DND-41 (cell line): ENCODE measurements around the gene AP2A2.
"Not testable (repeated sequence)": the region's sequence is repeated elsewhere in the genome, so short reads cannot be mapped to it uniquely, and the experiment has no call there.

ENCODE experiments used
- ATAC-seq: fragments of 200-7000 bp; cut with Tn5 transposase; 3 replicates; pipeline ENCODE4 v1.9.1; 2021; ENCODE audit warnings: low read depth; ENCODE audit not compliant: insufficient read depth
- DNase-seq: peaks from one replicate; pipeline ENCODE4 v3.0.0-alpha.2; 2020
- H2AFZ ChIP-seq: 2 replicates; pipeline ENCODE4 v1.6.0; 2012; ENCODE audit warnings: low read depth, low read length
- H3K27ac ChIP-seq: 2 replicates; pipeline ENCODE4 v1.5.1; 2012; ENCODE audit warnings: low read length, inconsistent platforms
- H3K27me3 ChIP-seq: fragments of 200-600 bp; sonication (generic); 2 replicates; pipeline ENCODE4 v1.6.0; 2012; ENCODE audit warnings: low read length, mild to moderate bottlenecking, inconsistent platforms; ENCODE audit not compliant: insufficient read depth, poor library complexity
- H3K36me3 ChIP-seq: 2 replicates; pipeline ENCODE4 v1.5.1; 2012; ENCODE audit warnings: low read length, inconsistent platforms; ENCODE audit not compliant: insufficient read depth
- H3K4me1 ChIP-seq: 2 replicates; pipeline ENCODE4 v1.5.1; 2012; ENCODE audit warnings: mild to moderate bottlenecking, low read length; ENCODE audit not compliant: insufficient read depth
- H3K4me2 ChIP-seq: 2 replicates; pipeline ENCODE4 v1.6.0; 2012; ENCODE audit warnings: mild to moderate bottlenecking, moderate library complexity, low read length, inconsistent platforms; ENCODE audit not compliant: insufficient read depth
- H3K4me3 ChIP-seq, 2 experiments: fragments of 200-600 bp in 1 of 2; shearing (Covaris generic) in 1 of 2; 2 replicates each; pipeline ENCODE4 v1.5.1; 2012 to 2016; ENCODE audit warnings: inconsistent platforms in 2 of 2, low read length in 2 of 2, mild to moderate bottlenecking in 2 of 2, low read depth in 1 of 2, moderate library complexity in 1 of 2
- H3K79me2 ChIP-seq: 2 replicates; pipeline ENCODE4 v1.6.0; 2012; ENCODE audit warnings: low read length, inconsistent platforms; ENCODE audit not compliant: insufficient read depth
- H3K9ac ChIP-seq: 2 replicates; pipeline ENCODE4 v1.6.0; 2012; ENCODE audit warnings: low read depth, mild to moderate bottlenecking, inconsistent platforms, low read length, moderate library complexity
- H3K9me3 ChIP-seq: 2 replicates; pipeline ENCODE4 v1.5.1; 2012; ENCODE audit warnings: low read length, moderate library complexity, mild to moderate bottlenecking, inconsistent platforms; ENCODE audit not compliant: insufficient read depth, severe bottlenecking
- H4K20me1 ChIP-seq: 2 replicates; pipeline ENCODE4 v1.6.0; 2012; ENCODE audit warnings: low read length; ENCODE audit not compliant: insufficient read depth
- EZH2 ChIP-seq: IDR thresholded peaks from 3 replicates; pipeline ENCODE4 v1.6.1; 2012; ENCODE audit warnings: borderline replicate concordance, low read depth, mild to moderate bottlenecking, moderate library complexity, low read length, inconsistent platforms; ENCODE audit not compliant: severe bottlenecking
- TF ChIP-seq, protein P1 (sequence below): IDR thresholded peaks from 2 replicates; pipeline ENCODE4 v1.5.1; 2012; ENCODE audit warnings: borderline replicate concordance, low read length, moderate library complexity, mild to moderate bottlenecking; ENCODE audit not compliant: poor library complexity, severe bottlenecking; ENCODE audit errors: extremely low read depth

The AP2A2 gene

DNA sequence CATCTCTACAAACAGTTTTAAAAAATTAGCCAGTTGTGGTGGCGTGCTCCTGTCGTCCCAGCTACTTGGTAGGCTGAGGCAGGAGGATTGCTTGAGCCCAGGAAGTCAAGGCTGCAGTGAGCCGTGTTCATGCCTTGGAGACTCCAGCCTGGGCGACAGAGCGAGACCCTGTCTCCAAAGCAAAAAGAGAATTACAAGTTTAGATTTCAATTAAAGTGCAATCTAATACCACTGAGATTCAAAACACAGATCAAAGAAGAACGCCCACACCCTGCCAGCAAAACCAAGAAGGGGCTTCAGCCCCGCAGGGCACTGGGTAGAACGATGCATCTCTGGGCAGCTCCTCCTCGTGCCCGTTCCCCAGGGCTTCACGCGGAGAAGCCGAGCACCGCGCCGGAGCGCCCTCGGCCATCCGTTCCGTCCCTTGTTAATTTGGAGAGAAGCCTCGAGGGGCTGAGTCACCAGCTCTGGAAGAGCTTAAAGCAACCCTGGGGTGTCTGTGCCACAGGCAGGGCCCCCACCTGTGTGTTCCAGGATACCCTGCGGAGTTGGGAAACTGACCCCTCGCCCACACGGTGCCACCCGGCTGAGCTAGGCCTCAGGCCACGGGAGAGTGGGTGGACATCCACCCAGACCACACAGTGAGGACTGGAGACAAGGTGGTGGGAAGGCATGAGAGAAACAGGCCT is 47.0 kb downstream of the AP2A2 start:
- Histone ChIP-seq H4K20me1 (peaks cover 22% of the 10 kb centered on the region), H2AFZ (no peak overlapping the region), H3K79me2 (no peaks in the 10 kb centered on the region), H3K36me3 (peaks cover 73% of the 10 kb centered on the region), H3K9ac (no peak overlapping the region), H3K4me2 (no peak overlapping the region), H3K4me3 (no peak overlapping the region), H3K27me3 (no peaks in the 10 kb centered on the region), H3K27ac (no peak overlapping the region), H3K4me1 (no peaks in the 10 kb centered on the region), H3K9me3 (no peaks in the 10 kb centered on the region)
- no peak for DNase-seq
- TF ChIP-seq, protein P1, sequence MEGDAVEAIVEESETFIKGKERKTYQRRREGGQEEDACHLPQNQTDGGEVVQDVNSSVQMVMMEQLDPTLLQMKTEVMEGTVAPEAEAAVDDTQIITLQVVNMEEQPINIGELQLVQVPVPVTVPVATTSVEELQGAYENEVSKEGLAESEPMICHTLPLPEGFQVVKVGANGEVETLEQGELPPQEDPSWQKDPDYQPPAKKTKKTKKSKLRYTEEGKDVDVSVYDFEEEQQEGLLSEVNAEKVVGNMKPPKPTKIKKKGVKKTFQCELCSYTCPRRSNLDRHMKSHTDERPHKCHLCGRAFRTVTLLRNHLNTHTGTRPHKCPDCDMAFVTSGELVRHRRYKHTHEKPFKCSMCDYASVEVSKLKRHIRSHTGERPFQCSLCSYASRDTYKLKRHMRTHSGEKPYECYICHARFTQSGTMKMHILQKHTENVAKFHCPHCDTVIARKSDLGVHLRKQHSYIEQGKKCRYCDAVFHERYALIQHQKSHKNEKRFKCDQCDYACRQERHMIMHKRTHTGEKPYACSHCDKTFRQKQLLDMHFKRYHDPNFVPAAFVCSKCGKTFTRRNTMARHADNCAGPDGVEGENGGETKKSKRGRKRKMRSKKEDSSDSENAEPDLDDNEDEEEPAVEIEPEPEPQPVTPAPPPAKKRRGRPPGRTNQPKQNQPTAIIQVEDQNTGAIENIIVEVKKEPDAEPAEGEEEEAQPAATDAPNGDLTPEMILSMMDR: no peak
- TF ChIP-seq EZH2: no peak
- ATAC-seq: no peak

DNA sequence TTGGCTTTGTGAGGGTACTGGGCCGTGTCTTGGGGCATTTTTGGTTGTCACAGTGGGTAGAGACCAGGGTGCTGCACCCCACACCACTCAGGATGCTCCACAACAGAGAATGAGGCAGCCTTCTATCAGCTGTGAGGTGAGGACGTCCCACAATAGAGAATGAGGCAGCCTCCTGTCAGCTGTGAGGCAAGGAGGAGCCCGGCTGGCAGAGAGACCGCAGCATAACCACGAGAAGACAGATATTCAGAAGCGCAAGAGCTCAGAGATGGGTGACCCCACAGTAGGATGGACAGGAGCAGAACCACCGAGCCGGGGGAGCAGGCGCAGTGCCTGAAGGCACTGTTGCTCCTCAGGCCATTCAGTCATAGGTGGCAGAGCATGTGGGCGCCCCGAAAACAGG is 47.6 kb downstream of the AP2A2 start:
- Histone ChIP-seq H3K9me3 (no peaks in the 10 kb centered on the region), H3K9ac (no peak overlapping the region), H3K79me2 (no peaks in the 10 kb centered on the region), H3K27ac (no peak overlapping the region), H3K4me2 (no peak overlapping the region), H4K20me1 (peaks cover 28% of the 10 kb centered on the region), H2AFZ (no peak overlapping the region), H3K4me3 (no peak overlapping the region), H3K27me3 (no peaks in the 10 kb centered on the region), H3K4me1 (no peaks in the 10 kb centered on the region), H3K36me3 (peaks cover 76% of the 10 kb centered on the region)
- DNase-seq: no peak
- no peak for TF ChIP-seq EZH2
- TF ChIP-seq, protein P1: no peak
- ATAC-seq: no peak

DNA sequence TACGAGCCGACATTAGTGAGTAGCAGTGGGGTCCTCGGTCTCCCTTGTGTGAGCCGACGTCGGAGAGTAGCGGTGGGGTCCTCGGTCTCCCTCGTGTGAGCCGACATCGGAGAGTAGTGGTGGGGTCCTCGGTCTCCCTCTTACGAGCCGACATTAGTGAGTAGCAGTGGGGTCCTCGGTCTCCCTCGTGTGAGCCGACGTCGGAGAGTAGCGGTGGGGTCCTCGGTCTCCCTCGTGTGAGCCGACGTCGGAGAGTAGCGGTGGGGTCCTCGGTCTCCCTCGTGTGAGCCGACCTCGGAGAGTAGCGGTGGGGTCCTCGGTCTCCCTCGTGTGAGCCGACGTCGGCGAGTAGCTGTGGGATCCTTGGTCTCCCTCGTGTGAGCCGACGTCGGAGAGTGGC is 49.7 kb downstream of the AP2A2 start:
- not testable (repeated sequence) for H3K27me3 ChIP-seq, H3K9ac ChIP-seq, H3K4me1 ChIP-seq, H2AFZ ChIP-seq, H3K4me3 ChIP-seq, ATAC-seq, H3K4me2 ChIP-seq, DNase-seq, H3K27ac ChIP-seq, H3K79me2 ChIP-seq, H3K9me3 ChIP-seq
- Histone ChIP-seq H4K20me1 (peaks cover 36% of the 10 kb centered on the region), H3K36me3 (peaks cover 72% of the 10 kb centered on the region)

DNA sequence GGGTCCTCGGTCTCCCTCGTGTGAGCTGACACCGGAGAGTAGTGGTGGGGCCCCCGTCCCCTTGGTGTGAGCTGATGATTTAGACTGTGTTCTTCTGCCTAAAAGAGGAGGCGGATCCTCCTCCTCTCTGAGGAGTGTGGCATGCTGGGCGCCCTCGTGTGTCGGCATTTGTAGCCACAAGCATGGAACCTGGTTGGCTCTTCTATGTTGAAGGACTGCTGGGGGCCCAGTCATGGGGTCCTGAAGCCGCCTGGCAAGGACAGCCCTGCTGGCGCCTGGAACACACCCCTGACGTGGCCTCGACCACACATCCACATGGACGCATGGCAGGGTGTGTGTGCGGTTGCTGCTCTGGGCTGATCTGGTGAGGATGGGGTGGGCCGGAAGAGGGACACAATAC is 50.2 kb downstream of the AP2A2 start:
- Histone ChIP-seq H3K27ac (no peak overlapping the region), H3K9me3 (no peaks in the 10 kb centered on the region), H4K20me1 (peaks cover 36% of the 10 kb centered on the region), H3K27me3 (no peaks in the 10 kb centered on the region), H3K4me3 (no peak overlapping the region), H3K4me1 (no peaks in the 10 kb centered on the region), H2AFZ (no peak overlapping the region), H3K9ac (no peak overlapping the region), H3K79me2 (no peaks in the 10 kb centered on the region), H3K36me3 (peaks cover 72% of the 10 kb centered on the region), H3K4me2 (no peak overlapping the region)
- TF ChIP-seq EZH2: no peak
- TF ChIP-seq, protein P1: no peak
- ATAC-seq: no peak
- no peak for DNase-seq
